ENCODE measurements around the gene PNMA6E.

Gene PNMA6E

DNA sequence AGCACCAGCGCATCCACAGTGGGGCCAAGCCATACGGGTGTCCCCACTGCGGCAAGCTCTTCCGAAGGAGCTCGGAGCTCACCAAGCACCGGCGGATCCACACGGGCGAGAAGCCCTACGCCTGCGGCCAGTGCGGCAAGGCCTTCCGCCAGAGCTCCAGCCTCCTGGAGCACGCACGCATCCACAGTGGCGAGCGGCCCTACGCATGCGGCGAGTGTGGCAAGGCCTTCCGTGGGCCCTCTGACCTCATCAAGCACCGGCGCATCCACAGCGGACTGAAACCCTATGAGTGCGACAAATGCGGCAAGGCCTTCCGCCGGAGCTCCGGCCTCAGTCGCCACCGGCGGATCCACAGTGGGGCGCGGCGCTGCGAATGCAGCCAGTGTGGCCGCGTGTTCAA is 53.6 kb downstream of the PNMA6E start:
- FAIRE-seq: no peak

All from TTC549 (cell line).